Liver (tissue), 9 donors: Measurements from ENCODE around the gene PNMT. TPM values are rescaled to one million over a fixed set of nuclear protein-coding genes. Genes with fewer than 3 reads are reported as not detected.

ENCODE experiments used
- DNase-seq: peaks from one replicate; pipeline ENCODE4 v3.0.0-alpha.2; 2017; ENCODE audit warnings: low spot score
- H3K27ac ChIP-seq, 2 donors: one replicate each; pipeline ENCODE4 v1.7.0; 2013; ENCODE audit warnings: inconsistent platforms in 2 of 2, low read length in 2 of 2, control low read depth in 1 of 2, low read depth in 1 of 2, mild to moderate bottlenecking in 1 of 2
- H3K27me3 ChIP-seq, 4 donors: one replicate each; pipeline versions ENCODE4 v1.6.1 to v1.7.0; 2013; ENCODE audit warnings: low read length in 3 of 4, inconsistent platforms in 1 of 4, mild to moderate bottlenecking in 1 of 4, moderate library complexity in 1 of 4; ENCODE audit not compliant: control insufficient read depth in 4 of 4, insufficient read depth in 4 of 4
- H3K36me3 ChIP-seq, 4 donors: one replicate each; pipeline versions ENCODE4 v1.6.1 to v1.7.0; 2013; ENCODE audit warnings: low read length in 3 of 4, mild to moderate bottlenecking in 3 of 4, low read depth in 1 of 4, moderate library complexity in 1 of 4; ENCODE audit not compliant: control insufficient read depth in 4 of 4, insufficient read depth in 3 of 4
- H3K4me1 ChIP-seq, 4 donors: one replicate each; pipeline versions ENCODE4 v1.6.1 to v1.7.0; 2013; ENCODE audit warnings: low read length in 3 of 4, mild to moderate bottlenecking in 3 of 4, moderate library complexity in 1 of 4; ENCODE audit not compliant: control insufficient read depth in 4 of 4, insufficient read depth in 4 of 4
- H3K4me3 ChIP-seq, 3 donors: one replicate each; pipeline versions ENCODE4 v1.6.1 to v1.7.0; 2013; ENCODE audit warnings: low read length in 3 of 3, control low read depth in 1 of 3, low read depth in 1 of 3, mild to moderate bottlenecking in 1 of 3
- H3K9ac ChIP-seq, 2 donors: one replicate each; pipeline ENCODE4 v1.7.0; 2013; ENCODE audit warnings: low read length in 2 of 2, mild to moderate bottlenecking in 2 of 2, moderate library complexity in 2 of 2, control low read depth in 1 of 2, low read depth in 1 of 2
- H3K9me3 ChIP-seq, 4 donors: one replicate each; pipeline versions ENCODE4 v1.6.1 to v1.7.0; 2013; ENCODE audit warnings: low read length in 3 of 4; ENCODE audit not compliant: control insufficient read depth in 4 of 4
- EGR1 ChIP-seq, 2 donors: IDR thresholded peaks; 2 replicates each; pipeline ENCODE4 v1.6.1; 2016 to 2018; ENCODE audit warnings: antibody characterized with exemption in 2 of 2, low read depth in 2 of 2
- FOXA1 ChIP-seq: IDR thresholded peaks from 2 replicates; pipeline ENCODE4 v1.6.1; 2016; ENCODE audit warnings: antibody characterized with exemption
- FOXA2 ChIP-seq: IDR thresholded peaks from 2 replicates; pipeline ENCODE4 v1.6.1; 2016; ENCODE audit warnings: antibody characterized with exemption
- GABPA ChIP-seq, 2 donors: IDR thresholded peaks in 1 of 2; conservative IDR thresholded peaks in 1 of 2; 2 replicates each; pipeline ENCODE4 v1.6.1; 2016; ENCODE audit warnings: antibody characterized with exemption in 2 of 2, mild to moderate bottlenecking in 1 of 2, moderate library complexity in 1 of 2
- HNF4A ChIP-seq, 2 donors: conservative IDR thresholded peaks; 2 replicates each; pipeline ENCODE4 v1.6.1; 2016; ENCODE audit warnings: antibody characterized with exemption in 2 of 2, mild to moderate bottlenecking in 2 of 2
- HNF4G ChIP-seq: IDR thresholded peaks from 2 replicates; pipeline ENCODE4 v1.6.1; 2016; ENCODE audit warnings: antibody characterized with exemption
- JUND ChIP-seq, 2 donors: IDR thresholded peaks; 2 replicates each; pipeline ENCODE4 v1.6.1; 2016; ENCODE audit warnings: antibody characterized with exemption in 2 of 2
- NR2F2 ChIP-seq: IDR thresholded peaks from 2 replicates; pipeline ENCODE4 v1.6.1; 2016; ENCODE audit warnings: antibody characterized with exemption
- RAD21 ChIP-seq, 2 donors: IDR thresholded peaks; 2 replicates each; pipeline ENCODE4 v1.6.1; 2016; ENCODE audit warnings: antibody characterized with exemption in 2 of 2, mild to moderate bottlenecking in 2 of 2
- RXRA ChIP-seq, 2 donors: IDR thresholded peaks; 2 replicates each; pipeline ENCODE4 v1.6.1; 2017 to 2018; ENCODE audit warnings: antibody characterized with exemption in 2 of 2, mild to moderate bottlenecking in 1 of 2
- SP1 ChIP-seq: IDR thresholded peaks from 2 replicates; pipeline ENCODE4 v1.6.1; 2018; ENCODE audit warnings: antibody characterized with exemption, mild to moderate bottlenecking
- TAF1 ChIP-seq: conservative IDR thresholded peaks from 2 replicates; pipeline ENCODE4 v1.6.1; 2016; ENCODE audit warnings: antibody characterized with exemption, mild to moderate bottlenecking
- YY1 ChIP-seq: IDR thresholded peaks from 2 replicates; pipeline ENCODE4 v1.6.1; 2016; ENCODE audit warnings: antibody characterized with exemption, mild to moderate bottlenecking
- WGBS: extraction: QIAGEN DNeasy Blood & Tissue Kit; methylation state at CpG from one replicate; pipeline ENCODE4 v1.1.7; 2013; 5-methylcytosine and 5-hydroxymethylcytosine counted together
- polyA plus RNA-seq, 2 donors: library from polyadenylated mRNA; stranded (reverse) in 1 of 2; unstranded in 1 of 2; fragments of 200-250 nt in 1 of 2; fragments of >200 nt in 1 of 2; fragmentation: Nextera tagmentation in 1 of 2; extraction: Ambion mirVana in 1 of 2; gene quantifications; one replicate each; pipeline versions ENCODE4 v1.2.1 to v1.2.3, GENCODE V29; 2013 to 2015
- total RNA-seq, 2 donors: library from RNA; depleted of rRNA; stranded (reverse); fragments of >200 nt; gene quantifications; one replicate each; pipeline ENCODE4 v1.2.3, GENCODE V29; 2014
- TF ChIP-seq, protein P1 (sequence below): IDR thresholded peaks from 2 replicates; pipeline ENCODE4 v1.6.1; 2016; ENCODE audit warnings: antibody characterized with exemption, mild to moderate bottlenecking
- TF ChIP-seq, protein P2 (sequence below): IDR thresholded peaks from 2 replicates; pipeline ENCODE4 v1.6.1; 2016; ENCODE audit warnings: antibody characterized with exemption
- TF ChIP-seq, protein P3 (sequence below): IDR thresholded peaks from 2 replicates; pipeline ENCODE4 v1.6.1; 2016; ENCODE audit warnings: antibody characterized with exemption
- TF ChIP-seq, protein P4 (sequence below): fragments of 150-350 bp; IDR thresholded peaks from 2 replicates; pipeline ENCODE4 v1.5.1; 2017; ENCODE audit warnings: improper control_type of control experiment, low read depth, low read length; ENCODE audit not compliant: missing input control
- TF ChIP-seq, protein P5 (sequence below): IDR thresholded peaks from 2 replicates; pipeline ENCODE4 v1.6.1; 2016; ENCODE audit warnings: antibody characterized with exemption
- donor health status: healthy.
- donor health status: healthy.
- donor health status: healthy.
- donor health status: healthy.
- donor health status: healthy.

PNMT gene
- total and polyA plus RNA-seq, 4 donors = 0.20 to 8.6 (median 0.26) TPM; not detected in 1

DNA sequence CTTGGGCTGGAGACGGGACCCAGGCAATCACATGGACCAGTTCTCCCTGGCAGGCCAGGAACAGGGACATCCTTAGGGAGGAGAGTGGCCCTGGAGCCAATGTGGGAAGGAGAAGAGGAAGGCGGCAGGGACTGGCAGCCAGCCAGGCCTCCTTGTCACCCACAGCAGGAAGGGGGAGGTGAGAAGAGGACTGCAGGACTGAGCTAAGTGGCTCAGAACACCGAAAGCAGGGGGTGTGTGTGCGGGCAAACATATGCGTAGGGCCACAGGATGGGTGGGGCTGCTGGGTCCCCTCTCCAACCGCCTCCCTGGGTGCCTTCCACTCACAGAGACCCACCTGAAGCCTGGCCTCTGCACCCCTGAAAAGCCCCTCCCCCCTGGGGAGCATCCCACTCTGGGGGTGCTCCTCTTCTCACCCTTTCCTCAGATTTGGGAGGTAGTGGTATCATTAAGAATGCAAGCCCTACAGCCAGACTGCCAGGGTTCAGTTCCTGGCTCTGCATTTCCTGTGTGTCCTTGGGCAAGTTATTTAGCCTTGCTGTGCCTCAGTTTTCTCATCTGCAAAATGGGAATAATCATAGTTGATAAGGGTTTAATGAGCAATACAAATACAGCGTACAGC lies 8.1 kb downstream of the PNMT start:
- TF ChIP-seq JUND (IDR thresholded peaks at IDR 0.05) (no peak), YY1 (no peak), RAD21 (IDR thresholded peaks at IDR 0.05) (no peak), NR2F2 (no peak), FOXA1 (no peak), FOXA2 (no peak), HNF4G (no peak), GABPA (IDR thresholded peaks at IDR 0.05 in 1 of 2, conservative IDR thresholded peaks at IDR 0.05 in 1 of 2) (no peak), SP1 (no peak), RXRA (IDR thresholded peaks at IDR 0.05) (no peak), EGR1 (IDR thresholded peaks at IDR 0.05; ENCODE audit: low read depth in 2 of 2) (no peak), HNF4A (conservative IDR thresholded peaks at IDR 0.05) (no peak)
- TF ChIP-seq, protein P1, sequence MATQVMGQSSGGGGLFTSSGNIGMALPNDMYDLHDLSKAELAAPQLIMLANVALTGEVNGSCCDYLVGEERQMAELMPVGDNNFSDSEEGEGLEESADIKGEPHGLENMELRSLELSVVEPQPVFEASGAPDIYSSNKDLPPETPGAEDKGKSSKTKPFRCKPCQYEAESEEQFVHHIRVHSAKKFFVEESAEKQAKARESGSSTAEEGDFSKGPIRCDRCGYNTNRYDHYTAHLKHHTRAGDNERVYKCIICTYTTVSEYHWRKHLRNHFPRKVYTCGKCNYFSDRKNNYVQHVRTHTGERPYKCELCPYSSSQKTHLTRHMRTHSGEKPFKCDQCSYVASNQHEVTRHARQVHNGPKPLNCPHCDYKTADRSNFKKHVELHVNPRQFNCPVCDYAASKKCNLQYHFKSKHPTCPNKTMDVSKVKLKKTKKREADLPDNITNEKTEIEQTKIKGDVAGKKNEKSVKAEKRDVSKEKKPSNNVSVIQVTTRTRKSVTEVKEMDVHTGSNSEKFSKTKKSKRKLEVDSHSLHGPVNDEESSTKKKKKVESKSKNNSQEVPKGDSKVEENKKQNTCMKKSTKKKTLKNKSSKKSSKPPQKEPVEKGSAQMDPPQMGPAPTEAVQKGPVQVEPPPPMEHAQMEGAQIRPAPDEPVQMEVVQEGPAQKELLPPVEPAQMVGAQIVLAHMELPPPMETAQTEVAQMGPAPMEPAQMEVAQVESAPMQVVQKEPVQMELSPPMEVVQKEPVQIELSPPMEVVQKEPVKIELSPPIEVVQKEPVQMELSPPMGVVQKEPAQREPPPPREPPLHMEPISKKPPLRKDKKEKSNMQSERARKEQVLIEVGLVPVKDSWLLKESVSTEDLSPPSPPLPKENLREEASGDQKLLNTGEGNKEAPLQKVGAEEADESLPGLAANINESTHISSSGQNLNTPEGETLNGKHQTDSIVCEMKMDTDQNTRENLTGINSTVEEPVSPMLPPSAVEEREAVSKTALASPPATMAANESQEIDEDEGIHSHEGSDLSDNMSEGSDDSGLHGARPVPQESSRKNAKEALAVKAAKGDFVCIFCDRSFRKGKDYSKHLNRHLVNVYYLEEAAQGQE = no peak
- TF ChIP-seq, protein P2, sequence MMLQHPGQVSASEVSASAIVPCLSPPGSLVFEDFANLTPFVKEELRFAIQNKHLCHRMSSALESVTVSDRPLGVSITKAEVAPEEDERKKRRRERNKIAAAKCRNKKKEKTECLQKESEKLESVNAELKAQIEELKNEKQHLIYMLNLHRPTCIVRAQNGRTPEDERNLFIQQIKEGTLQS = no peak
- TF ChIP-seq, protein P3, sequence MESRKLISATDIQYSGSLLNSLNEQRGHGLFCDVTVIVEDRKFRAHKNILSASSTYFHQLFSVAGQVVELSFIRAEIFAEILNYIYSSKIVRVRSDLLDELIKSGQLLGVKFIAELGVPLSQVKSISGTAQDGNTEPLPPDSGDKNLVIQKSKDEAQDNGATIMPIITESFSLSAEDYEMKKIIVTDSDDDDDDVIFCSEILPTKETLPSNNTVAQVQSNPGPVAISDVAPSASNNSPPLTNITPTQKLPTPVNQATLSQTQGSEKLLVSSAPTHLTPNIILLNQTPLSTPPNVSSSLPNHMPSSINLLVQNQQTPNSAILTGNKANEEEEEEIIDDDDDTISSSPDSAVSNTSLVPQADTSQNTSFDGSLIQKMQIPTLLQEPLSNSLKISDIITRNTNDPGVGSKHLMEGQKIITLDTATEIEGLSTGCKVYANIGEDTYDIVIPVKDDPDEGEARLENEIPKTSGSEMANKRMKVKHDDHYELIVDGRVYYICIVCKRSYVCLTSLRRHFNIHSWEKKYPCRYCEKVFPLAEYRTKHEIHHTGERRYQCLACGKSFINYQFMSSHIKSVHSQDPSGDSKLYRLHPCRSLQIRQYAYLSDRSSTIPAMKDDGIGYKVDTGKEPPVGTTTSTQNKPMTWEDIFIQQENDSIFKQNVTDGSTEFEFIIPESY = no peak
- Histone ChIP-seq H3K9me3 (no peaks in the 10 kb centered on the region), H3K27me3 (no peaks in the 10 kb centered on the region), H3K9ac (no peak overlapping the region), H3K27ac (no peak overlapping the region), H3K4me1 (peaks cover 0 to 12% (median under 1%) of the 10 kb centered on the region in 4 donors), H3K4me3 (no peak overlapping the region), H3K36me3 (no peaks in the 10 kb centered on the region)
- DNase-seq = no peak
- WGBS = 64% methylated on average over 7 of the region's 7 CpGs

DNA sequence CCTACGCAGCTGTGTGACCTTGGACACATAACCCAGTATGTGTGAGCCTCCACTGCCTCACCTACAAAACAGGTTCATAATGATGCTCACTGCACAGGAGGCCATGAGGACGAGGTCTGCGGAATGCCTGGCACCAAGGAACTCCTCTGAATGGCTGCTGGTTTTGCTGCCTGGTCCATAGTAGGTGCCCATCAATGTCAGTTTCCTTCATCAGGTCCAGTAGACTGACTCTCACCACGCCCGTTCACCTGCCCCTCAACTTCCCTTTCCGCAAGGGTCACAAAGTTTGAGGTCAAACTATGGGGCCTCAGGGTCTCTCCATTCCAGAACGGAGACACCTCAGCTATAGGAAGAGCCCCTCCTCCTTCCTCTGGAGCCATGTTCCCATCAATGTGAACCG lies 8.8 kb downstream of the PNMT start:
- 78% methylated on average over 8 of the region's 8 CpGs for WGBS

More for the DNA sequence above, 8.8 kb downstream of the PNMT start:
- TF ChIP-seq RXRA (IDR thresholded peaks at IDR 0.05) (no peak), EGR1 (IDR thresholded peaks at IDR 0.05; ENCODE audit: low read depth in 2 of 2) (no peak), GABPA (IDR thresholded peaks at IDR 0.05 in 1 of 2, conservative IDR thresholded peaks at IDR 0.05 in 1 of 2) (no peak), RAD21 (IDR thresholded peaks at IDR 0.05) (no peak), SP1 (no peak), YY1 (no peak), TAF1 (no peak), NR2F2 (no peak), JUND (IDR thresholded peaks at IDR 0.05) (no peak), FOXA1 (no peak)
- TF ChIP-seq, protein P4, sequence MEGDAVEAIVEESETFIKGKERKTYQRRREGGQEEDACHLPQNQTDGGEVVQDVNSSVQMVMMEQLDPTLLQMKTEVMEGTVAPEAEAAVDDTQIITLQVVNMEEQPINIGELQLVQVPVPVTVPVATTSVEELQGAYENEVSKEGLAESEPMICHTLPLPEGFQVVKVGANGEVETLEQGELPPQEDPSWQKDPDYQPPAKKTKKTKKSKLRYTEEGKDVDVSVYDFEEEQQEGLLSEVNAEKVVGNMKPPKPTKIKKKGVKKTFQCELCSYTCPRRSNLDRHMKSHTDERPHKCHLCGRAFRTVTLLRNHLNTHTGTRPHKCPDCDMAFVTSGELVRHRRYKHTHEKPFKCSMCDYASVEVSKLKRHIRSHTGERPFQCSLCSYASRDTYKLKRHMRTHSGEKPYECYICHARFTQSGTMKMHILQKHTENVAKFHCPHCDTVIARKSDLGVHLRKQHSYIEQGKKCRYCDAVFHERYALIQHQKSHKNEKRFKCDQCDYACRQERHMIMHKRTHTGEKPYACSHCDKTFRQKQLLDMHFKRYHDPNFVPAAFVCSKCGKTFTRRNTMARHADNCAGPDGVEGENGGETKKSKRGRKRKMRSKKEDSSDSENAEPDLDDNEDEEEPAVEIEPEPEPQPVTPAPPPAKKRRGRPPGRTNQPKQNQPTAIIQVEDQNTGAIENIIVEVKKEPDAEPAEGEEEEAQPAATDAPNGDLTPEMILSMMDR = no peak
- TF ChIP-seq, protein P3 = no peak
- TF ChIP-seq, protein P2 = no peak
- TF ChIP-seq, protein P5, sequence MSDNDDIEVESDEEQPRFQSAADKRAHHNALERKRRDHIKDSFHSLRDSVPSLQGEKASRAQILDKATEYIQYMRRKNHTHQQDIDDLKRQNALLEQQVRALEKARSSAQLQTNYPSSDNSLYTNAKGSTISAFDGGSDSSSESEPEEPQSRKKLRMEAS = no peak
- no peak overlapping the region for H3K9ac ChIP-seq
- no peaks in the 10 kb centered on the region for H3K9me3 ChIP-seq
- H3K27me3 ChIP-seq = no peaks in the 10 kb centered on the region
- peaks cover 0 to 7% (median under 1%) of the 10 kb centered on the region in 4 donors for H3K4me1 ChIP-seq
- H3K4me3 ChIP-seq = no peak overlapping the region
- no peaks in the 10 kb centered on the region for H3K36me3 ChIP-seq
- H3K27ac ChIP-seq = no peak overlapping the region
- no peak for DNase-seq
